ENCODE results near the gene LRFN2. TPM values are rescaled to one million over a fixed set of nuclear protein-coding genes. Genes with fewer than 3 reads are reported as not detected.
A peak's percentile ranks its signal among the peaks of the same experiment; 100 is the strongest.

The LRFN2 gene
- total and polyA plus RNA-seq, 2 donors from 2014 or later: not detected

DNA sequence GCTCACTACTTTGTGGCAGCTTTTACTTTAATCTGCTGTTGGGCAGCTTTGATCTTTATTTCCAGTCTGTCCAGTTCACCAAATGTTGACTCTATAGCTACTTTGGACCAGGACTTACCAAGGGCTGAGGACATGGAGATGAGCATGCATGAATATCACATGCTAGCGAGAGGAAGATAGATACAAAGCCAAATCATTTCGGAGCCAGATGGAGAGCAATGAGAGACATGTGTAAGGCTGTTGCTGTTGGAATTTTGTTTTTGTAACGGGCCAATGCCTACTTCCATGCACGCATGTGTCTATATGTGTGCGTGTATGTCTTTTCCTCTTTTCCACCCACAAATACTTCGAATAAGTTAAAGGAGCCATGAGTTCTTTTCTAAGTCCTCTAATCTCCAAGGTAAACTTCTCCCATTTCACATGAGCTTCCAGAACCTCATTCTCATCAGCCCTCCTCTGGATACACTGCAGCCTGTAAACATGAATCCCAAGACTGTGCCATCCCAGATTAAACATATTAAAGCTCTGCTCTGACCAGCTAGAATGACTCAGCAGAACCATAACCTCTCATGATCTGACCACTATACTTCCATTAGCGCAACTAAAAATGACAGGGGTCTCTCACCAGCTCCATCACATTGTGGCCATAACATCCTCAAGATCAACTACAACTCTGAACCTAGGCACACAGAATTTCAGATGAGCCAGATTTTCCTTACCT, 160.7 kb downstream of the LRFN2 start:
- FAIRE-seq: no peak

GRCh38 chr6:40425192-40425919, 161.8 kb downstream of the LRFN2 start:
- intact Hi-C loops (cut with DNase I): no loop called here
- Histone ChIP-seq H3K27me3 (ENCODE audit: control insufficient read depth, insufficient read depth, low read length) (no peaks in the 10 kb centered on the region), H3K27ac (ENCODE audit: low read depth in 2 of 2, low read length in 2 of 2) (no peak overlapping the region), H3K9me3 (ENCODE audit: control insufficient read depth in 2 of 3, insufficient read depth in 1 of 3, low read length in 3 of 3) (no peaks in the 10 kb centered on the region), H3K4me3 (ENCODE audit: low read length in 3 of 3) (no peak overlapping the region), H3K9ac (ENCODE audit: low read length in 3 of 3) (no peak overlapping the region), H3K4me1 (ENCODE audit: control insufficient read depth in 2 of 3, insufficient read depth in 2 of 3, low read depth in 1 of 3, low read length in 3 of 3) (no peaks in the 10 kb centered on the region), H3K36me3 (ENCODE audit: control insufficient read depth in 2 of 3, insufficient read depth in 3 of 3, low read length in 3 of 3) (no peaks in the 10 kb centered on the region)
- TF ChIP-seq CTCF (IDR thresholded peaks at IDR 0.05; ENCODE audit: borderline replicate concordance, extremely low read depth, insufficient read depth): no peak
- FAIRE-seq (no peak), DNase-seq (peak in 3 of 5 donors; percentile 46 to 83 (median 80))

More for the DNA sequence above, 160.7 kb downstream of the LRFN2 start:
- H3K4me3 ChIP-seq (ENCODE audit: low read length in 3 of 3): no peak overlapping the region
- intact Hi-C loops (cut with DNase I): no loop called here
- no peaks in the 10 kb centered on the region for H3K36me3 ChIP-seq (ENCODE audit: control insufficient read depth in 2 of 3, insufficient read depth in 3 of 3, low read length in 3 of 3)
- H3K4me1 ChIP-seq (ENCODE audit: control insufficient read depth in 2 of 3, insufficient read depth in 2 of 3, low read depth in 1 of 3, low read length in 3 of 3): no peaks in the 10 kb centered on the region
- no peak overlapping the region for H3K9ac ChIP-seq (ENCODE audit: low read length in 3 of 3)
- no peak for DNase-seq
- no peaks in the 10 kb centered on the region for H3K9me3 ChIP-seq (ENCODE audit: control insufficient read depth in 2 of 3, insufficient read depth in 1 of 3, low read length in 3 of 3)
- H3K27ac ChIP-seq (ENCODE audit: low read depth in 2 of 2, low read length in 2 of 2): no peak overlapping the region
- TF ChIP-seq CTCF (IDR thresholded peaks at IDR 0.05; ENCODE audit: borderline replicate concordance, extremely low read depth, insufficient read depth): no peak
- no peaks in the 10 kb centered on the region for H3K27me3 ChIP-seq (ENCODE audit: control insufficient read depth, insufficient read depth, low read length)

DNA sequence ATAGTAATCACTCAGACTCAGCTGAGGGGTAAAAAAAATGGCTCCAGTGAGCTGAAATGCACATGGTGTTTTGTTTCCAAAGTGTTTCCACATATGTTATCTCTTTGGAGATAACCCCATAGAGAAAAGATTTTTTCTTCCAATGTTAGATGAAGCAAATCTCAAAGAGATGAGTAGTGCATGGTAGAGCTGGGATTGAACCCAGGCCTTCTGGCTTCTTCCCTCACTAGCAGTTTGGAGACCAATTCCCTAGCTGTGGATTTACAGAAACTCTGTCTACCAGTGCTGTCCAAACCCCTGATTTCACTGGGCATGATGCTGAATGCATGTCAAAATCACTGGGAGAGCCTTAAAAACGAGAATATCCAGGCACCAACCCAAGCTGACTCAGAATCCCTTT, 165.1 kb downstream of the LRFN2 start:
- DNase-seq: no peak
- intact Hi-C loops (cut with DNase I): no loop called here
- Histone ChIP-seq H3K9me3 (ENCODE audit: control insufficient read depth in 2 of 3, insufficient read depth in 1 of 3, low read length in 3 of 3) (no peaks in the 10 kb centered on the region), H3K9ac (ENCODE audit: low read length in 3 of 3) (no peak overlapping the region), H3K4me3 (ENCODE audit: low read length in 3 of 3) (no peak overlapping the region), H3K27me3 (ENCODE audit: control insufficient read depth, insufficient read depth, low read length) (no peaks in the 10 kb centered on the region), H3K4me1 (ENCODE audit: control insufficient read depth in 2 of 3, insufficient read depth in 2 of 3, low read depth in 1 of 3, low read length in 3 of 3) (no peaks in the 10 kb centered on the region), H3K27ac (ENCODE audit: low read depth in 2 of 2, low read length in 2 of 2) (no peak overlapping the region), H3K36me3 (ENCODE audit: control insufficient read depth in 2 of 3, insufficient read depth in 3 of 3, low read length in 3 of 3) (no peaks in the 10 kb centered on the region)
- no peak for TF ChIP-seq CTCF (IDR thresholded peaks at IDR 0.05; ENCODE audit: borderline replicate concordance, extremely low read depth, insufficient read depth)
- no peak for FAIRE-seq

Measured in kidney (tissue), 14 donors.